ENCODE data around the gene CPNE5. TPM values are rescaled to one million over a fixed set of nuclear protein-coding genes. Genes with fewer than 3 reads are reported as not detected.

Gene CPNE5
- total RNA-seq, 2 experiments from 2014 or later, result 0.19 to 0.28 TPM

GRCh38 chr6:36772397-36772796 lies 66.8 kb downstream of the CPNE5 start:
- Mint-ChIP-seq H3K4me3 (no peak overlapping the region), H3K27ac (peak overlapping the region; percentile 58), H3K9me3 (no peaks in the 10 kb centered on the region), H3K27me3 (no peaks in the 10 kb centered on the region), H3K36me3 (ENCODE audit: low read depth) (no peaks in the 10 kb centered on the region), H3K4me1 (ENCODE audit: low read depth) (peaks cover 43% of the 10 kb centered on the region)
- H3K36me3 ChIP-seq (ENCODE audit: insufficient read depth, low read length), result no peaks in the 10 kb centered on the region
- ChIA-PET POLR2A (no interaction called here), CTCF (no interaction called here)
- no peak overlapping the region for H3K4me3 ChIP-seq (ENCODE audit: low read length)
- H3K27me3 ChIP-seq (ENCODE audit: control insufficient read depth in 1 of 2, insufficient read depth in 2 of 2, low read length in 2 of 2), result no peaks in the 10 kb centered on the region
- no peak overlapping the region for H3K27ac ChIP-seq (ENCODE audit: low read depth in 1 of 2, low read length in 2 of 2)
- intact Hi-C loops (cut with DNase I, micrococcal nuclease), result no loop called here
- TF ChIP-seq CTCF (IDR thresholded peaks at IDR 0.05), result no peak
- peaks cover 38% of the 10 kb centered on the region for H3K4me1 ChIP-seq (ENCODE audit: insufficient read depth, low read length)
- no peak for DNase-seq
- no peaks in the 10 kb centered on the region for H3K9me3 ChIP-seq (ENCODE audit: control insufficient read depth in 1 of 2, insufficient read depth in 1 of 2, low read length in 2 of 2)
- no peak for ATAC-seq (ENCODE audit: poor library complexity)

- CTCF ChIA-PET, result no interaction called here
- Histone ChIP-seq H3K4me3 (ENCODE audit: low read length) (no peak overlapping the region), H3K27me3 (ENCODE audit: control insufficient read depth in 1 of 2, insufficient read depth in 2 of 2, low read length in 2 of 2) (no peaks in the 10 kb centered on the region), H3K9me3 (ENCODE audit: control insufficient read depth in 1 of 2, insufficient read depth in 1 of 2, low read length in 2 of 2) (no peaks in the 10 kb centered on the region), H3K27ac (ENCODE audit: low read depth in 1 of 2, low read length in 2 of 2) (peak overlapping the region in 1 of 2 donors; percentile 2), H3K36me3 (ENCODE audit: insufficient read depth, low read length) (no peaks in the 10 kb centered on the region), H3K4me1 (ENCODE audit: insufficient read depth, low read length) (peaks cover 49% of the 10 kb centered on the region)
- H3K4me1 Mint-ChIP-seq (ENCODE audit: low read depth), result peaks cover 47% of the 10 kb centered on the region
- intact Hi-C loops (cut with DNase I, micrococcal nuclease), result no loop called here
- POLR2A ChIA-PET, result interaction anchor here (1.1 kb wide), 1 partner anchor 12 kb away, joined by 3 read pairs; no protein-coding TSS in a partner anchor
- no peaks in the 10 kb centered on the region for H3K36me3 Mint-ChIP-seq (ENCODE audit: low read depth)
- no peaks in the 10 kb centered on the region for H3K27me3 Mint-ChIP-seq
- ATAC-seq (ENCODE audit: poor library complexity), result no peak
- no peak for TF ChIP-seq CTCF (IDR thresholded peaks at IDR 0.05)
- DNase-seq, result no peak
- H3K27ac Mint-ChIP-seq, result peak overlapping the region; percentile 78
- no peaks in the 10 kb centered on the region for H3K9me3 Mint-ChIP-seq
- H3K4me3 Mint-ChIP-seq, result no peak overlapping the region
Observed at GRCh38 chr6:36771145-36771544, 68.1 kb downstream of the CPNE5 start.

DNA sequence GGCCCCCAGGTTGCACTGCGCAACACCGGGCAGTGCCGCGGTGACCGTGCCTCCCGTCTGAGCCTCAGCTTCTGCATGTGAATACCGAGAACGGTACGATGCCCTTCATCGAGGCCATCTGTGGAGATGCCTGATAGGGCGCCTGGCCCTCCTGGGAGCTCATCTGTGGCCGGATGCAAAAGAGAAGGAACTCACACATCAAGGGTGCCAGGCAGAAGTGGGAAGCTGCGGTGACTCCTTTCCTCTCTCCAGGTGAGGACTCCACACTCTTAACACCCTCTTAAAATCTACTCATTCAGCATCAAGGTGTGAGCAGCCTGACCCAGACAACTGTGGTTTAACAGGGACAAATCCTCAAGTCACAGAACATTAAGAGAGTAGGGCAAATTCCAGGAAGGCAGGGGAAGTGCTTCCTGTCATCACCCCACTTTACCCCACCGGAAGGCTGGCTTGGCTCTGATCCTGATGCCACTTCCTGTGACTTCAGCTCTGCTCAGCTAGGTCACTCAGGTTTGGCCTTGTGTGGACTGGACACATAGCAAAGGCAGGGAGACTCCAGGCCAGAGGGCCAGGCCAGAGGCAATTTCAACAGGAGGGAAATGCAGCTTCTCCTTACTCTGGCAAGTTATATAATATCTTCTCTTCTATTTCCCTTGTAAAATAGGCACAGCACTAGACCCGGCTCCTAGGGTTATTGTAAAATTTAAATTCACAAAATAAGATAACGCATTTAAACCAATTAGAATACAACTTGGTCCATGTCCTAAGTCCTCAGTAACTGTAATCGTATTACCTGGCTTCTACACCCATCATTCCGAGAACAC lies 69.4 kb downstream of the CPNE5 start:
- Histone ChIP-seq H3K4me1 (ENCODE audit: insufficient read depth, low read length) (peaks cover 54% of the 10 kb centered on the region), H3K36me3 (ENCODE audit: insufficient read depth, low read length) (no peaks in the 10 kb centered on the region), H3K27ac (ENCODE audit: low read depth in 1 of 2, low read length in 2 of 2) (peak overlapping the region; percentile 31 to 60), H3K27me3 (ENCODE audit: control insufficient read depth in 1 of 2, insufficient read depth in 2 of 2, low read length in 2 of 2) (no peaks in the 10 kb centered on the region), H3K4me3 (ENCODE audit: low read length) (peak overlapping the region; percentile 12), H3K9me3 (ENCODE audit: control insufficient read depth in 1 of 2, insufficient read depth in 1 of 2, low read length in 2 of 2) (no peaks in the 10 kb centered on the region)
- H3K4me1 Mint-ChIP-seq (ENCODE audit: low read depth), result peaks cover 51% of the 10 kb centered on the region
- DNase-seq, result peak in 6 of 14 experiments; percentile 17 to 70 (median 43)
- no peak for TF ChIP-seq CTCF (IDR thresholded peaks at IDR 0.05)
- POLR2A ChIA-PET, result interaction anchor here (0.9 to 1.4 kb wide), 2 partner anchors 9 to 105 kb away, joined by 3 to 6 read pairs; partner anchors contain the start of gene PPIL1
- ATAC-seq (ENCODE audit: poor library complexity), result peak; percentile 31
- intact Hi-C loops (cut with DNase I, micrococcal nuclease), result no loop called here
- H3K9me3 Mint-ChIP-seq, result no peaks in the 10 kb centered on the region
- H3K27me3 Mint-ChIP-seq, result no peaks in the 10 kb centered on the region
- H3K27ac Mint-ChIP-seq, result peak overlapping the region; percentile 78
- H3K4me3 Mint-ChIP-seq, result peak overlapping the region; percentile 53
- CTCF ChIA-PET, result interaction anchor here (0.8 to 2.3 kb wide), 3 partner anchors 12 to 248 kb away, joined by 4 to 7 read pairs (median 4); no protein-coding TSS in a partner anchor
- no peaks in the 10 kb centered on the region for H3K36me3 Mint-ChIP-seq (ENCODE audit: low read depth)
